Right forelimb (tissue), 1 donor: ENCODE data around the gene TNFRSF12A.

Source experiments
- DNase-seq: peaks from one replicate; pipeline ENCODE4 v3.0.0-alpha.2; 2018

Gene TNFRSF12A, protein sequence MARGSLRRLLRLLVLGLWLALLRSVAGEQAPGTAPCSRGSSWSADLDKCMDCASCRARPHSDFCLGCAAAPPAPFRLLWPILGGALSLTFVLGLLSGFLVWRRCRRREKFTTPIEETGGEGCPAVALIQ

DNA sequence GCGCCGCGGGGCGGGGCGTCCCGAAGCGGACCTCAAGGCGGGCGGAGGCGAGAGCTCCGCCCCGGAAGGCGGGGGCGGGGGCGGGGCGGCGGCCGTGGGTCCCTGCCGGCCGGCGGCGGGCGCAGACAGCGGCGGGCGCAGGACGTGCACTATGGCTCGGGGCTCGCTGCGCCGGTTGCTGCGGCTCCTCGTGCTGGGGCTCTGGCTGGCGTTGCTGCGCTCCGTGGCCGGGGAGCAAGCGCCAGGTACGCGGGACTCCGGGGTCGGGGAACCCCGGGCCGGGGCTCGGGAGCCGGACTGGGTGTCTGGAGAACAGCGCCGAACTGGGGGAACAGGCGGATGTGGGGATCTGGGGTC, at the start of gene TNFRSF12A:
Gene TNFRSF12A (plus strand): TSS at position 122 of the 357 bp plus-strand sequence. CDS start 30 bp downstream, at position 152.
- peak; percentile 83 for DNase-seq

DNA sequence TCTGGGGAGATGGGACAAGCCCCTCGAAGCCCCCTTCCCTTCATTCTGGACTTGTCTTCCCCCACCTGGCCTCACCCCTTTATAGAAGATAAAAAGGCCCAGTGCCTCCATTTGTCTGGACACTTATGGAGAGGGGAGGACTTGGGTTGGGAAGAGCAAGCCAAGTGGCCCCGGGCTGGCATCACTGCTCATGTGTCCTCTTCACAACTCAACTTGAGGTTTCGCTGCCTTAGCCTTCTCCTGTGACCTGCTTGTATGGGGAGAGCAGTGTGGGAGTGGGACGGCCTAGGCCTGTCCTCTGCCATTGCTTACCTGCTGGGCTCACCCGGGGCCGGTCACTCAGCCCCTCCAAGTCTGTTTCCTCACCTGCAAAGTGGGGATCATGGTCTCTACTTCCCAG, 49.6 kb upstream of the TNFRSF12A start:
- no peak for DNase-seq

DNA sequence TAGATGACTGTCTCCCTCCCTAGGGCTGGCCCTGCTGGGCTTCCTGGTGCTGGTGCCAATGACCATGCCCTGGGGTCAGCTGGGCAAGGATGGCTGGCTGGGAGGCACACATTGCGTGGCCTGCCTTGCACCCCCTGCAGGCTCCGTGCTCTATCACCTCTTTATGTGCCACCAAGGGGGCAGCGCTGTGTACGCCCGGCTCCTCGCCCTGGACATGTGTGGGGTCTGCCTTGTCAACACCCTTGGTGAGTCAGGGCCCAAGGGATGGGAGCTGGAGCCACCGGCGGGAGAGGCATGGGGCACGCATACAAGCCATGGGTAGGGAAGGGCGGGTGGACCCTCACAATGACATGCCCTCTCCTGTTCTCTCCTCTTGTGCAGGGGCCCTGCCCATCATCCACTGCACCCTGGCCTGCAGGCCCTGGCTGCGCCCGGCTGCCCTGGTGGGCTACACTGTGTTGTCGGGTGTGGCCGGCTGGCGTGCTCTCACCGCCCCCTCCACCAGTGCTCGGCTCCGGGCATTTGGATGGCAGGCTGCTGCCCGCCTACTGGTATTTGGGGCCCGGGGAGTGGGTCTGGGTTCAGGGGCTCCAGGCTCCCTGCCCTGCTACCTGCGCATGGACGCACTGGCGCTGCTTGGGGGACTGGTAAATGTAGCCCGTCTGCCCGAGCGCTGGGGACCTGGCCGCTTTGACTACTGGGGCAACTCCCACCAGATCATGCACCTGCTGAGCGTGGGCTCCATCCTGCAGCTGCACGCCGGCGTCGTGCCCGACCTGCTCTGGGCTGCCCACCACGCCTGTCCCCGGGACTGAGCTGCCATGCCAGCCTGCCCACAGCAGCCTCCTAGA, 48.8 kb upstream of the TNFRSF12A start:
- no peak for DNase-seq

DNA sequence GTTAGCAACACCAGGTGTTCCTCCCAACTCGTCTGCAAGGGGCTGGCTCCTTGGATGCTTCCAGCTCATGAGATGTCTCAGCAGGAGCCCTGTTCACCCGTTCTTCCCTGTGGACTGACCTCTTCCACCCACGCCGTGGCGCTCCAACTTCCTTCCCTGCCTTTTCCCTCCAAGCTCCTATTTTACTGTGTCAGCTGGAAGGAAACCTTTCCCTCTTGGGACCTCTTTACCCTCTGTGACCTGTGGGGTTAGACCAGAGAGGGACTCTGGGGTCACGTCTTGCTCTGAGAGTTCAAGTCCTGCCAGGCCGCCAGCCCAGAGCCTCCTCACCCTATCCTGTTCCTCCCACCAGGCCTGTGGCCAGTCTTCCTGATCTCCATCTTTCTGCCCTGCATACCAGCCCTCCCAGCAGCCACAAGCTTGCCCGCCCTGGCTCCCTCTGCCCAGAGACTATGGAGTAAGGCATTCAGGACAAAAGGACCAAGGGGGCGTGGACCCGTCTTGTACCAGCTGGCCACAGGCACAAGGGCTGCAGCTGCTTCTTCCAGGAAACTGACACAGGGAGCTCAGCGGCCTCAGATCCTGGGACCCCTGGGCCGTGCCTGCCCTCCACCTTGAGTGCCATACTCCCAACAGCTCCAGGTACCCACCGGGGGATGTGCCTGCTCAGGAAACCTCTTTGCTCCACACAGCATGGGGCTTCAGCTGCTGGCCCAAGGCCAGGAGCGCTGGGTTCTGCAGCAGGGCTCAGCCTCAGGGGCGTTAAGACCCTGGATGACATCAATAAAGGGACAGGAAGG, 48.0 kb upstream of the TNFRSF12A start:
- DNase-seq, result no peak

DNA sequence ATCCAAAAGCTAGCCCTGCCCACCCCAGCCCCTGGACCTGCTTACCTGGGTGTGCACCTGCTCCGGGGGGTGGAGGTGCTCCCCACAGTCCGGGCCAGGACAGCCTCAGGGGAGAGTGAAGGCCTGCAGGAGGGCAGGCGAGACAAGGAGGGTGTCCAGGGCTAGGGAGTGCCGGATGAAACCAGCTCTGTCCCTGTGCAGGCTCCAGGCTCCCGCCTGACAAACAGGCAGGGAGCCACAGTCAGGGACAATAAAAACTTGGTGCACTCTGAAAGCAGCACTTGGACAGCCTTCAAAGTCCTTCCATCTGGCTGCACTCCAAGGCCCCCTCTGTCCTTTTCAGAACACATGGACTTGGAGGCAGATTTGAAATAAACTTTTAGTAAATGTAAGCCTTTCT, 47.1 kb upstream of the TNFRSF12A start:
- no peak for DNase-seq

DNA sequence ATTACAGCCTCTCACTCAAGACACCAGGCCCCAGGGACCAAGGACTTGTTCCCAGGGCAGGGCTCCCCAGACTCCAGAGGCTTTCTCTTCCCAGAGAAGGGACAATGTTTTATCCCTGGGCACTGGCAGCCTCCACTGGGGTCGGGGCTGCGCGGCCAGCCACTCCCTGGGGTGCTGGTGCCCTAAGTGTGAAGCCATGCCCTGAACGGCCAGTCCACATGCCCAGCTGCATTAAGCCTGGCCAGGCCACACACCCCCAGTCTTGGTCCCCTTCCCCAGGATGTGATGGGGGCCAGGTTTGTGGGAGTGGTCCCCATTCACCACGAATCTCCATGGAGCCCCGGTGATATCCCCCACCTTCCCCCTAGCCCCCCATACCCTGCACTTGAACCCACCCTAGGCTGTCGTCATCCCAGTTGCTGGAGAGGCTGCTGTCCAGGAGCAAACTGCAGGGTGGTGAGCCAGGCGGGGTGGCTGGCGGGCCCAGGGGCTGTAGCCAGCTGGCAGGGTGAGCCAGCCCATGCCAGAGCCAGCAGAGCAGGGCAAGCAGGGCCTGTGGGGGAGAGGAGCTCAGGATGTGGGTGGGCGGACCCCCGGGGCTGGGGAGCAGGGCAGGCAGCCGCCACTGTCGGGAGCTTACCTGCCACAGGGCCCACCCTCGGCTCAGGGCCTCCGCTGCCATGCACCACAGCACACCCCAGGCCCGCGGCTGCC, 46.4 kb upstream of the TNFRSF12A start:
- no peak for DNase-seq

DNA sequence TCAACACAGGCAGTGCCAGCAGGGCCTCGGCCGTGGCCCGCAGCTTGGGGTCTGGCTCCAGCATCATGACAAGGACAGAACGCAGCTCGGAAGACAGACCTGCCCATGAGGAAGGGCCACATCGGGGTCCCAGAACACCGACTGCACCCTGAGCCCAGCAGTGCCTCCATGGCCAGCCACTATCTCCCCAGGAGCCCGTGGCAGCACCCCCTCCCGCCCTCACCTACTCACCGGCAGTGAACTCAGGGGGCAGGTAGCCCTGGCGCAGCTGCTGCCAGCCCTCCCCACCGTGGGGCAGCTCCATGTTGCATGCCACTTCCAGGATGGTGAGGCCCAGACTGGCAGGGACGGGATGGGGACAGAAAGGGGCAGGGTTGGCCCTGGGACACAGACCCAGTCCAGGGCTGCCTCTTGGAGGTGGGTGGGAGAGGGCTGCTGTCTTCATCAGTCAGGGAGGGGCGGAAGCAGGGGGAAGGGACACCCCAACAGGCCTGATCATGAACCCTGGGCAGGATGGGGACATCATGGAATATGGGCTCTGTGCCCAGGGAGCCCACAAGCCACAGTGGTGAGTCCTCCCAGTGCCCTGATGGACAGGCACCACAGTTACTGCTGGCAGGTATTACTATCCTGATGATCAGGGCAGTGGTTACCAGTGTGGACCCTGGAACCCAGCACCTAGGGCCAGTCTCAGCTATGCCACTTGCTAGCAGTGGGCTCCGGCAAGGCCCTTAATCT, 45.7 kb upstream of the TNFRSF12A start:
- no peak for DNase-seq

DNA sequence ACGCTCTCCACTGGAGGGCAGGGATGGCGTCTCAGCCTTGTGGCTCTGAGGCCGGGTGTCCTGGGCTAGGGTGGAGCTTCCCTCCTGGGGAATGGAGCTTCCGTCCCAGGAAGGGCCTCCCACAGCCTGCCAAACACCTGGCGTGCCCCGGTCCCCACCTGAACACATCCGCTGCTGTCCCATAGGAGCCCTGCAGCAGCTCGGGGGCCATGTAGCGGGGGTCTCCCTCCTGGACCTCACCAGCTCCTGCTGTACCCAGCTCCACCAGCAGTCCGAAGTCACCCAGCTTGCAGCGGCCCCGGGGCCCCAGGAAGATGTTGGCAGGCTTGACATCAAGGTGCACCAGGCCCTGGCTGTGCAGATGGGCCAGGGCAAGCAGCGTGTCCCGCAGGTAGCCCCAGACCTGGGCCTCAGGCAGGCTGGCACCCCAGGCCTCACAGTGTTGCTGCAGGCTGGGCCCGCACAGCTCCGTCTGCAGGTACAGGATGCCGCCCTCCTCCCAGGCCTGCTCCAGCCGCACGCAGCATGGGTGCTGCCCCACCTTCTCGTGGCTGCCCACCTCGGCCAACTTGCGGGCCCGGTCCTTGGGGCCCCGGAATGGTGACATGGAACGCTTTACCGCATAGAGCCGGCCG, 44.9 kb upstream of the TNFRSF12A start:
- DNase-seq, result no peak

DNA sequence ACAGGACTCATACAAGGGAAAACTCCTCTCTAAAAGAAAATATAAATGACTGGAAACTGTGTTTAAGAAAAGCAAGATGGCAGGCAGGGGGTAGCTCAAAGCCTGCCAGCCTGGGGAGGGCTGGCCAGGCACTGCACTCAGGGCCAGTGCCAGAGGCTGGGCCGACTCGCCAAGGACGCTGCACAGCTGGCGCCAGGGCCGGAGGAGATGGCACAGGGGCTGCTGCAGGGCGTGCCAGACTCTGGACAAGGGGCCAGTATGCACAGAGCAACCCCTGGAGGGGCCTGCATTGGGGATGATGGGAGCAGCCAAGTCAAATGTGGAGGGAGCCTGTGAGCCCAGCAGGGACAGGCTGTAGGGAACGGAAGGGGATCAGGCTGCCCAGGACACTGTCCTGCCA, 44.0 kb upstream of the TNFRSF12A start:
- DNase-seq, result no peak

DNA sequence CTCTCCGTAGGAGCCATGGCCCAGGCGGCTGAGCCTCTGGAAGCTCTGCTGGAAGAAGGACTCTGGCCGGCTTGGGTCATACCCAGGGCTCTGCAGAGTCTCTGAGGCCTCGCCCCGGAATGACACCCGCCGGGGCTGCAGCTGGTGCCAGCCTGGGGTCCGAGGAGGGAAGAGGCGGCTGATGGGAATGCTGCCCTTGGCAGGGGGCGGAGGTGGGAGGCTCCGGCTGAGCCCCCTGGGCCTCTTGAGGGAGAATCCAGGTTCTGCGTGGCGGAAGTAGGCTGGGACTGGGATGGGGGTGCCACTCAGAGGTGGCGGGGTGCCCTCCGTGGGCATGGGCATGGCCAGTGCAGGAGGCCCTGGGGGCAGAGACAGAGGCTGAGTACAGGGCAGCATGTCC, 43.5 kb upstream of the TNFRSF12A start:
- no peak for DNase-seq

DNA sequence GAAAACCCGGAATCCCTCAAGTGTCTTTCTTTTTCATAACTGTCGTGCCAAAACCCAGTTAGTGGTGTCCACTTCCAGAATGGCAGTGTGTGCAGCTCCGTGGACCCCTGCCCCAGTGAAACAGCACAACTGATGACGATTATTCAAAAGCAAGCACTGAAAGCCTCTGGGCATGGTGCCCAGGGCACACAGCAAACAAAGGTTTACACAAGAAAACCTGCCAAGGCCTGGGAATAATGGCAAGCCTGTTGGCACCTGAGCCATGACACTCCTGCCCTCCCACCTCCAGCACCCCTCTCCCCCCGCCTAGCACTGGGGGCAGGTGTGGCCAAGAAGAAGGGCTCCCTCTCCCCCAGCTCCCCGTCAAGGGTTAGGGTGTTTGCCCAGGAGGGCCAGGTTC, 42.7 kb upstream of the TNFRSF12A start:
- DNase-seq, result no peak

DNA sequence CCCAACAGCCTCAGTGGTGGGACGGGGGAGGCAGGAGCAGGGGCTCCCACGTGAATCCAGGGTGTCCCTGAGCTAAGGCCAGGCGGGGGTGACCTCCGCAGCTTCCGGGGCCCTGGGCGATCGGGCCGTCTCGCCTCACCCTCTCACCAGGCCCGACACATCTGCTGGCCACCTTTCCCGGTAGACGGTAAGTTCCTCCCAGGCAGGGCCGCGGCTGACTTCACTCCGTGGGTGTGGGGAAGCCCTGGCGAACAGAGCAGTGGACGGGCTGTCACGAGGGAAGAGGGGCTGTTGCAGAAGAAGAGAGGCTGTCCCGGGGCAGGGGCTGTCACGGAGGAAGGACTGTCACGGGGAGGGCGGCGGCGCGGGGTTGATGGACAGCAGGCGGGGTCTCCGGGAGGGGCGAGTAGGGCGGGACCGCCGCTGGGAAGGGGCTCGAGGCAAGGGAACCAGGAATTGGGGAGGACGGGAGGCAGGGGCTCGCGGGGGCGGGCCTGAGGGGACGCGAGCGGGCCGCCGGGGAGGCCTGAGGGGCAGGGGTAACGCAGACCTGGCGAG, 40.4 kb upstream of the TNFRSF12A start:
- DNase-seq, result no peak

DNA sequence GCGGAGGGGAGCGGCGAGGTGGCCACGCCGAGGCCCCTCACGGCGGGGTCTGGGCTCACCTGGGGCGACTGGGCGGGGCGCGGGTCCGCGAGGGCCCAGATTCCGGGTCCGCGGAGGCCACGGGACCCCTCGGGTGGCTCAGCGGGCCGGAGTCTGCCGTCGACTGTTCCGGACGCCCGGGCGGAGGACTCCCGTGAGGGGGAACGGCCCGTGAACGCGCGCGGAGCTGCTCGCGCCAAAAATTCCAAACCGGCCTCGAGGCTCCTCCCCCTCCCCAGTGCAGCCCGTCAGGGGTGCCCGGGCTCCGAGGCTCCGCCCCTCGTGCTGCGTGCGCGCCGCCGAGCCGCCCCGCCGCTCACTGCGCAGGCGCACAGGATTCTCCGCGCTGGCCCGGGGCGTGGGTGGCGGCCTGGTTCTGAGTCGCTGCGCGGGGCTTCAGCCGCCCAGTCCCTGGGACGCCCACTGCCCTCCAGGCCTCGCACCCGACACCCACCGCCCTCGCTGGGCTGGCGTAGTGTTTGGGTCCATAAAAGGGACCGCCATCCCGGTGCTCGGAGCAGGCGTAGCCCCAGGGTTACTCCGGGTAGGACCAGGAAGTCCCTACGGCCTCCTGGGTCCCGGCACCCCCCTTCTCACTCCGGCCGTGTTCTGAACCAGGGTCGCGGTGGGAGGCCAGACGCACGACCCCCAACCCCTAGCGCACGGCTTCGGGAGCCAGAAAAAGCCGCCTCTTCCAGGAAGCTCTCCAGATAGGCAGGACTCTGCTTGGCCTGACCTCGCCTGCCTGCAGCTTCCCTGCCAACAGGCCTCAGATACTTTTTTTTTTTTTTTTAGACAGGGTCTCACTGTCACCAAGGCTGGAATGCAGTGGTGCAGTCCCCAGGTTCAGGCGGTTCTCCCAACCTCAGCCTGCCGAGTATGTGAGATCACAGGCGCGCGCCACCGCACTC, 39.7 kb upstream of the TNFRSF12A start, which contains the start of gene PKMYT1:
Gene PKMYT1 (minus strand): TSS at position 220 of the 950 bp plus-strand sequence. CDS start 789 bp downstream, outside the sequence.
- DNase-seq, result peak; percentile 94

DNA sequence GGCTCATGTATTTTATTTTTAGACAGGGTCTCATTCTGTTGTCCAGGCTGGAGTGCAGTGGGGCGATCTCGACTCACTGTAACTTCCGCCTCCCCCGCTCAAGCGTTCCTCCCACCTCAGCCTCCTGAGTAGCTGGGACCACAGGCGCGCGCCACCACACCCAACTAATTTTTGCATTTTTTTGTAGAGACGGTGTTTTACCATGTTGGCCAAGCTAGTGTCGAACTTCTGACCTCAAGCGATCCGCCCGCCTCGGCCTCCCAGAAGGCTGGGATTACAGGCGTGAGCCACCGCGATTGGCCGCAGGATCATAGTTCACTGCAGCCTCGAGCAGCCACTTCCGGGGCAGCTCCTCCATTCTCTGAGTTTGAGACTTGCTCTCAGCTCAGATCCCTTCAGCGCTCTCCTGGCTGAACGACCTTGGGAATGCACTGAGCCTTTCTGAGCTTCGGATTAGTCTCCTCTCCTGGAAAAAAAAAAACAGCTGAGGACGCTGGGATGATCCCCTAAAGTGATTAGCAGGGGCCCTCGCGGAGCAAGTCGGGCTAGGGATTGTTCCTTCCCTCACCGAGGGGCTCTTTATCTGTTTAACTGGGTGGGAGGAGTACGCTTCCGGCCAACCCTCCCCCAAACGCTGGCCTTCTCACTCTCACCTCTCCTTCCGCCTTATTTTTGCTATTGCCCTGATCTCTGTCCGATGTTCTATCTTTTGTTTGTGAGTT, 38.8 kb upstream of the TNFRSF12A start:
- no peak for DNase-seq

DNA sequence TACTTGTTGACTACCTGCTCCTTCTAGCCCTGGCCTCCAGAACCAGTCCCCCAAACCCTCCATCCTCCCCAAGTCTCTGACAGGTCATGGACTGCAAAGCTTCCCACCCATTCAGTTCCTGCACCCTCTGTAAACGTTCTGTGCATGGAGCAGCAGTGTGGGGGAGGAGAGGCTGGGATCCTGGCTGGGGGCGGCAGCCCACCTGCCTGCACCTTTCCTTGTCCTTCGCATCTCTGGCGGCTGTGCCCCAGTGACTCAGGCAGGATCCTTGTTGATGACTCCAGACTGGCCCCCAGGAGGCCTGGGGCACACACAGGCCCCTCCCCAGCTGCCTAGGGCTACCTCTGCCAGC, 38.3 kb upstream of the TNFRSF12A start:
- DNase-seq, result no peak

DNA sequence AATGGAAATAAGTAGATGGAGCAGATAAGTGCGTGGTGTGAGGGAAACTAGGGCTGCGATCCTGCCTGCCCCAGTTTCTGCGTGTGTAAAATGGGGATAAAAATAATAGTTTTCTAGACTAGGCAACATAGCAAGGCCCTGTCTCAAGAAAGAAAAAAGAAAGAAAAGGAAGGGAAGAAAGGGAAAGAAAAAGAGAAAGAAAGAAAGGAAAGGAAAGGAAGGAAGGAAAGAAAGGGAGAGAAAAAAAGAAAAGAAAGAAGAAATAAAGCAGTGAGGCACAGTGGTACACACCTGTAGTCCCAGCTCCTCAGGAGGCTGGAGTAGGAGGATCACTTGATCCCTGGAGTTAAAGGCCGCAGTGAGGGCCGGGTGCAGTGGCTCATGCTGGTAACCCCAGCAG, 37.8 kb upstream of the TNFRSF12A start:
- no peak for DNase-seq

DNA sequence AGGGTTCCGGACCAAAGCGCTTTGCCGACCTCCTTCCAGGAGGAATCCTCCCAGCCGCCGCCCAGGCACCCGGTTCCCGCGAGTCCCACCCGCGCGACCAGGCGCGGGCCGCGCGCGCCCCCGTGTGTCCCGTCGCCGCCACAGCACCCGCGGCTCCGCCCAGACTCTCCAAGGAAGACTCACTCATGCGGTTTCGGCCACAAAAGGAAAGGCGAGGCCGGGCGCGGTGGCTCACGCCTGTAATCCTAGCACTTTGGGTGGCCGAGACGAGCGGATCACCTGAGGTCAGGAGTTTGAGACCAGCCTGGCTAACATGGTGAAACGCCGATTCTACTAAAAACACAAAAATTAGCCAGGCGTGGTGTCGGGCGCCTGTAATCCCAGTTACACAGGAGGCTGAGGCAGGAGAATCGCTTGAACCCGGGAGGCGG, 36.4 kb upstream of the TNFRSF12A start:
- peak; percentile 88 for DNase-seq

DNA sequence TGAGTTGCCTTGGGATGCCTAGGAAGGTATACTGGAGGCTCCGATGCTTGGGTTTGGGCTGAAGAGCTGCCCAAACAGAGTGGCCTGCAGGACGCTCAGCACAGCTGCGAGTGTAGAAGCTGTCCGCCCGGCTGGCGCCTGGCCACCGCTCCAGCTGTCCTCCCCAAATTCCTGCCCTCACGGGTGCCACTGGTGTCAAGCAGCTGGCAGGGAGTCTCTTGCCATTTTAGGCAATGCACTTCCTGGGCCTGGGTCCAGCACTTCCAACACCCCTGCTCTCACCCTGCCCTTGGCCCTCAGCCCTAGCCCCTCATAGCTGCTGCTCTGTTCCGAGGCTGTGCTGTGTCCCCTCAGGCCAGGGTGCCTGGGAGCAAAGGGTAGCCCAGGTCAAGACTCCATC, 34.7 kb upstream of the TNFRSF12A start:
- DNase-seq, result peak; percentile 78

DNA sequence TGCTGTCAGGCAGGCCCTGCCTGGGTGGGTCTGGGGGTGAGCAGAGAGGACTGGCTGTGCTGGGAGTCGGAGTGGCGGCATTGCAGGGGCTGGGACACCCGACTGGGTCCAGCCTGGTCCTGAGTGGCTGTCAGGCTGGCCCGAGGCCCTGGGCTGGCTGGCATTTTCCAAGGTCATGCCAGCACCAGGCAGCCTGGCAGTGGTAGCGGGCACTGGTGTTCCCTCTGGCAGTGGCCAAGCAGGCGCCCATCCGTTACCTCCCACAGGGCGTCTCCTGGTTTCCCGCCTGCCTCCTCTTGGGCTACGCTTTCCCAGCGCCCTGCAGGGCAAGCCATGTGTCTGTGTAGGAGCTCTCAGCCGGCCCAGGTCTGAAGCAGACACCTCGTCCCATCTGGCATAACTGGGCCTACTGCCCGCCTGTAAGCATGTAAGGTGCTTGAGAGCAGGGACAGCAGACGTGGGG, 34.2 kb upstream of the TNFRSF12A start:
- DNase-seq, result no peak
